IMR-90 (cell line): ENCODE results near the gene TRPC6. TPM values are rescaled to one million over a fixed set of nuclear protein-coding genes. Genes with fewer than 3 reads are reported as not detected.

ENCODE experiments used
- ATAC-seq: fragments of 200-7000 bp; cut with Tn5 transposase; 2 replicates; pipeline ENCODE4 v1.9.1; 2020; ENCODE audit warnings: low read depth, mild to moderate bottlenecking, moderate library complexity
- BruUV-seq: library from RNA; stranded (reverse); fragments of 400-500 nt; replicated peaks from 2 replicates; lab custom pipeline; 2021; lab: Mats Ljungman, UMichigan
- CTCF ChIA-PET: fragments of 300-600 bp; formaldehyde crosslinking; extraction: SDS; loops from one replicate; lab custom pipeline; 2021; ENCODE audit warnings: antibody characterized with exemption; lab: Yijun Ruan, JAX
- POLR2A ChIA-PET: fragments of 300-600 bp; sonication (Branson Sonifier 250); formaldehyde crosslinking; loops from one replicate; lab custom pipeline; 2022; ENCODE audit warnings: antibody characterized with exemption; ENCODE audit not compliant: unreplicated experiment; lab: Charles Lee
- DNase-seq: peaks from one replicate; pipeline ENCODE4 v3.0.0; 2013
- H2AFZ ChIP-seq: replicated peaks from 2 replicates; pipeline ENCODE3; 2013; ENCODE audit warnings: low read length, mild to moderate bottlenecking; ENCODE audit not compliant: poor library complexity
- H2AK5ac ChIP-seq: 2 replicates; pipeline ENCODE4 v1.6.1; 2013; ENCODE audit warnings: low read depth, low read length, inconsistent platforms
- H2AK9ac ChIP-seq: replicated peaks from 2 replicates; pipeline ENCODE3; 2013; ENCODE audit warnings: mild to moderate bottlenecking, low read depth, low read length, moderate library complexity; ENCODE audit not compliant: poor library complexity
- H2BK120ac ChIP-seq: 2 replicates; pipeline ENCODE4 v1.6.1; 2013; ENCODE audit warnings: low read depth, low read length, inconsistent platforms
- H2BK15ac ChIP-seq: 3 replicates; pipeline ENCODE4 v1.6.1; 2013; ENCODE audit warnings: low read depth, low read length, inconsistent platforms
- H2BK20ac ChIP-seq: 2 replicates; pipeline ENCODE4 v1.6.1; 2013; ENCODE audit warnings: low read depth, mild to moderate bottlenecking, inconsistent platforms, low read length, moderate library complexity
- H2BK5ac ChIP-seq: 2 replicates; pipeline ENCODE4 v1.6.1; 2013; ENCODE audit warnings: mild to moderate bottlenecking, low read depth, low read length, inconsistent platforms; ENCODE audit not compliant: poor library complexity, severe bottlenecking
- H3K14ac ChIP-seq: replicated peaks from 2 replicates; pipeline ENCODE4 v1.6.1; 2013; ENCODE audit warnings: low read depth, low read length, inconsistent platforms
- H3K18ac ChIP-seq: 2 replicates; pipeline ENCODE4 v1.6.1; 2013; ENCODE audit warnings: low read depth, low read length, control low read depth
- H3K23ac ChIP-seq: 2 replicates; pipeline ENCODE4 v1.6.1; 2013; ENCODE audit warnings: low read depth, low read length, inconsistent platforms
- H3K27ac ChIP-seq: 2 replicates; pipeline ENCODE4 v1.5.1; 2013; ENCODE audit warnings: mild to moderate bottlenecking, control low read depth, low read length; ENCODE audit not compliant: insufficient read depth
- H3K27me3 ChIP-seq: 2 replicates; pipeline ENCODE4 v1.6.1; 2013; ENCODE audit warnings: low read length; ENCODE audit not compliant: control insufficient read depth, insufficient read depth
- H3K36me3 ChIP-seq: 2 replicates; pipeline ENCODE4 v1.6.1; 2013; ENCODE audit warnings: low read length, mixed read lengths; ENCODE audit not compliant: control insufficient read depth, insufficient read depth
- H3K4ac ChIP-seq: 2 replicates; pipeline ENCODE4 v1.6.1; 2013; ENCODE audit warnings: low read depth, low read length, inconsistent platforms
- H3K4me1 ChIP-seq: 2 replicates; pipeline ENCODE4 v1.6.1; 2013; ENCODE audit warnings: low read length, mixed read lengths; ENCODE audit not compliant: control insufficient read depth, insufficient read depth
- H3K4me2 ChIP-seq: 2 replicates; pipeline ENCODE4 v1.6.1; 2013; ENCODE audit warnings: low read depth, mild to moderate bottlenecking, control low read depth, low read length, moderate library complexity
- H3K4me3 ChIP-seq: 2 replicates; pipeline ENCODE4 v1.5.1; 2013; ENCODE audit warnings: low read depth, mild to moderate bottlenecking, control low read depth, low read length, moderate library complexity; ENCODE audit not compliant: insufficient read depth
- H3K56ac ChIP-seq: 2 replicates; pipeline ENCODE4 v1.6.1; 2013; ENCODE audit warnings: low read length, inconsistent platforms; ENCODE audit not compliant: insufficient read depth; ENCODE audit errors: extremely low read depth
- H3K79me1 ChIP-seq, 2 experiments: 2 replicates each; pipeline ENCODE4 v1.6.1; 2013; ENCODE audit warnings: low read length in 2 of 2, inconsistent platforms in 1 of 2, low read depth in 1 of 2
- H3K9ac ChIP-seq: 2 replicates; pipeline ENCODE4 v1.6.1; 2013; ENCODE audit warnings: low read depth, low read length, control low read depth
- H3K9me1 ChIP-seq: 2 replicates; pipeline ENCODE4 v1.6.1; 2013; ENCODE audit warnings: low read length, inconsistent platforms; ENCODE audit not compliant: insufficient read depth
- H3K9me3 ChIP-seq: 2 replicates; pipeline ENCODE4 v1.6.1; 2013; ENCODE audit warnings: low read length; ENCODE audit not compliant: control insufficient read depth, insufficient read depth
- H4K20me1 ChIP-seq: 2 replicates; pipeline ENCODE4 v1.6.1; 2013; ENCODE audit warnings: low read length, inconsistent platforms; ENCODE audit not compliant: insufficient read depth
- H4K5ac ChIP-seq: 2 replicates; pipeline ENCODE4 v1.6.1; 2013; ENCODE audit warnings: mild to moderate bottlenecking, low read depth, low read length, control low read depth
- H4K8ac ChIP-seq, 2 experiments: 2 replicates each; pipeline ENCODE4 v1.6.1; 2013; ENCODE audit warnings: low read depth in 2 of 2, low read length in 2 of 2, control low read depth in 1 of 2, inconsistent platforms in 1 of 2
- H4K91ac ChIP-seq: 2 replicates; pipeline ENCODE4 v1.6.1; 2013; ENCODE audit warnings: low read depth, low read length, inconsistent platforms; ENCODE audit not compliant: insufficient read depth
- BHLHE40 ChIP-seq: fragments of 150-350 bp; IDR thresholded peaks from 2 replicates; pipeline ENCODE4 v1.6.1; 2016; ENCODE audit warnings: mild to moderate bottlenecking, low read depth, low read length
- CEBPB ChIP-seq: IDR thresholded peaks from 2 replicates; pipeline ENCODE4 v1.6.1; 2012; ENCODE audit warnings: low read depth, low read length, improper control_type of control experiment
- CHD1 ChIP-seq: IDR thresholded peaks from 2 replicates; pipeline ENCODE4 v1.6.1; 2012; ENCODE audit warnings: low read depth, low read length, improper control_type of control experiment
- FOS ChIP-seq: fragments of 150-350 bp; IDR thresholded peaks from 2 replicates; pipeline ENCODE4 v1.6.1; 2016; ENCODE audit warnings: low read depth, low read length
- MAFK ChIP-seq: IDR thresholded peaks from 2 replicates; pipeline ENCODE4 v1.6.1; 2012; ENCODE audit warnings: low read depth, low read length, improper control_type of control experiment
- MAZ ChIP-seq: IDR thresholded peaks from 2 replicates; pipeline ENCODE4 v1.6.1; 2012; ENCODE audit warnings: low read depth, mild to moderate bottlenecking, low read length, improper control_type of control experiment, moderate library complexity, borderline replicate concordance
- MXI1 ChIP-seq: IDR thresholded peaks from 2 replicates; pipeline ENCODE4 v1.6.1; 2012; ENCODE audit warnings: low read depth, mild to moderate bottlenecking, low read length, moderate library complexity, borderline replicate concordance
- NFE2L2 ChIP-seq: fragments of 150-350 bp; IDR thresholded peaks from 2 replicates; pipeline ENCODE4 v1.6.1; 2016; ENCODE audit warnings: low read depth, mild to moderate bottlenecking, low read length
- POLR2A ChIP-seq: IDR thresholded peaks from 2 replicates; pipeline ENCODE4 v1.6.1; 2012; ENCODE audit warnings: mild to moderate bottlenecking, low read depth, low read length
- RAD21 ChIP-seq: IDR thresholded peaks from 2 replicates; pipeline ENCODE4 v1.6.1; 2012; ENCODE audit warnings: low read length, improper control_type of control experiment
- RCOR1 ChIP-seq: IDR thresholded peaks from 2 replicates; pipeline ENCODE4 v1.6.1; 2012; ENCODE audit warnings: mild to moderate bottlenecking, low read length, improper control_type of control experiment; ENCODE audit not compliant: insufficient replicate concordance
- RFX5 ChIP-seq: IDR thresholded peaks from 2 replicates; pipeline ENCODE4 v1.8.0; 2012; ENCODE audit warnings: low read depth, mild to moderate bottlenecking, low read length, moderate library complexity
- SMC3 ChIP-seq: fragments of 150-350 bp; IDR thresholded peaks from 2 replicates; pipeline ENCODE4 v1.6.1; 2016; ENCODE audit warnings: low read depth, mild to moderate bottlenecking, antibody characterized with exemption, low read length, moderate library complexity
- WGBS, 2 experiments: methylation state at CpG; one replicate each; pipeline versions ENCODE4 v1.1.5 to v1.1.7; 2013; ENCODE audit warnings: missing lambda C conversion rate in 2 of 2; ENCODE audit not compliant: insufficient read length in 1 of 2; ENCODE audit errors: extremely low coverage in 2 of 2; 5-methylcytosine and 5-hydroxymethylcytosine counted together
- dilution Hi-C: fragments of 300-500 bp; cut with HindIII; formaldehyde crosslinking; loops from one replicate; pipeline ENCODE4 v1.14.3; 2018; ENCODE audit warnings: low sequenced_read_pairs; ENCODE audit not compliant: unreplicated experiment
- in situ Hi-C: fragments of 300-500 bp; cut with MboI; formaldehyde crosslinking; loops from 3 replicates; pipeline ENCODE4 v1.14.3; 2019; ENCODE audit warnings: low sequenced_read_pairs, inconsistent platforms, mixed read lengths
- intact Hi-C: fragments of 100-400 bp; cut with micrococcal nuclease; formaldehyde crosslinking; loops from 2 replicates; pipeline ENCODE4 v1.10.0; 2022
- polyA plus RNA-seq, 3 experiments: library from polyadenylated mRNA; depleted of rRNA; stranded (reverse); fragments of >200 nt; gene quantifications; 2 replicates each; pipeline ENCODE4 v1.2.3, GENCODE V29; 2012; ENCODE audit warnings: low replicate concordance in 1 of 3
- total RNA-seq: library from RNA; depleted of rRNA; stranded (reverse); fragments of >200 nt; gene quantifications from 2 replicates; pipeline ENCODE4 v1.2.3, GENCODE V29; 2012
- TF ChIP-seq, protein P1 (sequence below): conservative IDR thresholded peaks from 2 replicates; pipeline ENCODE4 v1.5.1; 2012; ENCODE audit warnings: mild to moderate bottlenecking, low read depth, low read length, improper control_type of control experiment
- TF ChIP-seq, protein P2 (sequence below): fragments of 150-350 bp; IDR thresholded peaks from 2 replicates; pipeline ENCODE4 v1.6.1; 2017; ENCODE audit warnings: mild to moderate bottlenecking, antibody characterized with exemption, low read length, low read depth
- TF ChIP-seq, protein P3 (sequence below): fragments of 150-350 bp; IDR thresholded peaks from 2 replicates; pipeline ENCODE4 v1.6.1; 2016; ENCODE audit warnings: low read depth, mild to moderate bottlenecking, low read length, moderate library complexity, borderline replicate concordance

TRPC6 gene
- total and polyA plus RNA-seq, 2 of the 4 experiments (the other 2 are of a cell fraction) = 0.99 to 2.3 TPM

DNA sequence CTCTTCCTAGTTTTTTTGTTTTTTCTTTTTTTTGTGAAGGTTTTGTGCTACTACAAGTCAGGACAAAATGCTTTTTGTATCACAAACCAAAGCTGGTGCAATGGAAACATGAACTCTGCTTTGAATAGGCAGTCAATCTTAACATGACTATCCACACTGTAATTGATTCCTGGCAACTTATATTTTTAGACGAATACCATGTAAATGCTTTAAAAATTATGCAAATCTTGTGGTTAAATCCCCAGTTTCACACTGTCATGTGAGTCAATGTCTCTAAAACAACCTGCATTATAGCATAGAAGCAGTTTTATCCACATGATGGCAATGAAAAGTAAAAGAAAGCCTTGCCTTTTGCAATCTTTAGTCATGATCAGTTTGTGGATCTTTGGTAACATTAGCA is 8.9 kb downstream of the TRPC6 start:
- Histone ChIP-seq H2AK9ac (no peak overlapping the region), H4K91ac (no peak overlapping the region), H3K56ac (no peak overlapping the region), H2BK20ac (no peak overlapping the region), H3K18ac (no peak overlapping the region), H3K9me3 (0 out of 2 replicates have a peak, but pooled peaks cover 2% of the 10 kb centered on the region), H3K36me3 (no peaks in the 10 kb centered on the region; the same call in 1 of the 2 replicates), H3K27me3 (no peaks in the 10 kb centered on the region), H2AFZ (no peak overlapping the region), H3K79me1 (peaks cover 0 to 2% of the 10 kb centered on the region in 2 experiments; a peak in 1 of 4 replicates), H2BK5ac (no peak overlapping the region), H2AK5ac (no peak overlapping the region), H3K4me1 (peaks cover 5% of the 10 kb centered on the region), H3K9me1 (0 out of 2 replicates have a peak, but pooled peaks cover 3% of the 10 kb centered on the region), H3K9ac (no peak overlapping the region), H3K23ac (no peak overlapping the region), H4K8ac (no peak overlapping the region), H2BK15ac (no peak overlapping the region), H3K4me2 (no peak overlapping the region), H2BK120ac (no peak overlapping the region), H4K5ac (no peak overlapping the region), H3K4me3 (no peak overlapping the region), H3K27ac (no peak overlapping the region), H3K14ac (no peak overlapping the region), H3K4ac (no peak overlapping the region), H4K20me1 (no peaks in the 10 kb centered on the region)
- BruUV-seq = no TSS peak
- intact Hi-C loops = no loop called here
- no CpG with 5 or more reads among the region's 1 CpG for WGBS, 2 experiments
- CTCF ChIA-PET = no interaction called here
- dilution Hi-C loops = no loop called here
- POLR2A ChIA-PET = no interaction called here
- TF ChIP-seq CEBPB (no peak), NFE2L2 (no peak), POLR2A (no peak), FOS (no peak), SMC3 (no peak), MAFK (no peak), RFX5 (no peak), BHLHE40 (no peak), RAD21 (no peak), CHD1 (no peak), RCOR1 (no peak), MAZ (no peak), MXI1 (no peak)
- TF ChIP-seq, protein P1, sequence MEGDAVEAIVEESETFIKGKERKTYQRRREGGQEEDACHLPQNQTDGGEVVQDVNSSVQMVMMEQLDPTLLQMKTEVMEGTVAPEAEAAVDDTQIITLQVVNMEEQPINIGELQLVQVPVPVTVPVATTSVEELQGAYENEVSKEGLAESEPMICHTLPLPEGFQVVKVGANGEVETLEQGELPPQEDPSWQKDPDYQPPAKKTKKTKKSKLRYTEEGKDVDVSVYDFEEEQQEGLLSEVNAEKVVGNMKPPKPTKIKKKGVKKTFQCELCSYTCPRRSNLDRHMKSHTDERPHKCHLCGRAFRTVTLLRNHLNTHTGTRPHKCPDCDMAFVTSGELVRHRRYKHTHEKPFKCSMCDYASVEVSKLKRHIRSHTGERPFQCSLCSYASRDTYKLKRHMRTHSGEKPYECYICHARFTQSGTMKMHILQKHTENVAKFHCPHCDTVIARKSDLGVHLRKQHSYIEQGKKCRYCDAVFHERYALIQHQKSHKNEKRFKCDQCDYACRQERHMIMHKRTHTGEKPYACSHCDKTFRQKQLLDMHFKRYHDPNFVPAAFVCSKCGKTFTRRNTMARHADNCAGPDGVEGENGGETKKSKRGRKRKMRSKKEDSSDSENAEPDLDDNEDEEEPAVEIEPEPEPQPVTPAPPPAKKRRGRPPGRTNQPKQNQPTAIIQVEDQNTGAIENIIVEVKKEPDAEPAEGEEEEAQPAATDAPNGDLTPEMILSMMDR = no peak
- TF ChIP-seq, protein P2, sequence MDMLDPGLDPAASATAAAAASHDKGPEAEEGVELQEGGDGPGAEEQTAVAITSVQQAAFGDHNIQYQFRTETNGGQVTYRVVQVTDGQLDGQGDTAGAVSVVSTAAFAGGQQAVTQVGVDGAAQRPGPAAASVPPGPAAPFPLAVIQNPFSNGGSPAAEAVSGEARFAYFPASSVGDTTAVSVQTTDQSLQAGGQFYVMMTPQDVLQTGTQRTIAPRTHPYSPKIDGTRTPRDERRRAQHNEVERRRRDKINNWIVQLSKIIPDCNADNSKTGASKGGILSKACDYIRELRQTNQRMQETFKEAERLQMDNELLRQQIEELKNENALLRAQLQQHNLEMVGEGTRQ = no peak
- TF ChIP-seq, protein P3, sequence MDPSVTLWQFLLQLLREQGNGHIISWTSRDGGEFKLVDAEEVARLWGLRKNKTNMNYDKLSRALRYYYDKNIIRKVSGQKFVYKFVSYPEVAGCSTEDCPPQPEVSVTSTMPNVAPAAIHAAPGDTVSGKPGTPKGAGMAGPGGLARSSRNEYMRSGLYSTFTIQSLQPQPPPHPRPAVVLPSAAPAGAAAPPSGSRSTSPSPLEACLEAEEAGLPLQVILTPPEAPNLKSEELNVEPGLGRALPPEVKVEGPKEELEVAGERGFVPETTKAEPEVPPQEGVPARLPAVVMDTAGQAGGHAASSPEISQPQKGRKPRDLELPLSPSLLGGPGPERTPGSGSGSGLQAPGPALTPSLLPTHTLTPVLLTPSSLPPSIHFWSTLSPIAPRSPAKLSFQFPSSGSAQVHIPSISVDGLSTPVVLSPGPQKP = no peak
- ATAC-seq = no peak
- in situ Hi-C loops = no loop called here
- DNase-seq = no peak
